Right lobe of liver (tissue), 4 donors: ENCODE results near the gene SERINC5.

Experiments used
- CTCF ChIP-seq, 4 donors: fragments of 200-600 bp in 3 of 4; fragments of 450-650 bp in 1 of 4; IDR thresholded peaks; one replicate each; pipeline versions ENCODE4 v1.5.1 to v1.8.0; 2016 to 2022; ENCODE audit warnings: antibody characterized with exemption in 4 of 4, mild to moderate bottlenecking in 2 of 4
- POLR2A ChIP-seq: fragments of 450-650 bp; IDR thresholded peaks from one replicate; pipeline ENCODE4 v1.6.1; 2017; ENCODE audit warnings: antibody characterized with exemption, mild to moderate bottlenecking
- donor health status: DM: no; HTN: no; CAD: no.
- donor health status: DM: no; HTN: no; CAD: no.
- donor health status: DM: no; HTN: yes; CAD: no.

- no peak for TF ChIP-seq CTCF (IDR thresholded peaks at IDR 0.05)
- peak; percentile 80 for TF ChIP-seq POLR2A
These were observed 40.3 kb downstream of the SERINC5 start for GRCh38 chr5:80215523-80215922.
